ENCODE measurements around the gene TNS3.
A peak's percentile ranks its signal among the peaks of the same experiment; 100 is the strongest.
"Not testable (repeated sequence)": the region's sequence is repeated elsewhere in the genome, so short reads cannot be mapped to it uniquely, and the experiment has no call there.

The TNS3 gene

GRCh38 chr7:47581804-47582763 lies at the start of gene TNS3:
Gene TNS3, minus strand, starts transcription at chr7:47582111. Its CDS starts 142,475 bp downstream, at chr7:47439636.
- peak; percentile 30 for DNase-seq

DNA sequence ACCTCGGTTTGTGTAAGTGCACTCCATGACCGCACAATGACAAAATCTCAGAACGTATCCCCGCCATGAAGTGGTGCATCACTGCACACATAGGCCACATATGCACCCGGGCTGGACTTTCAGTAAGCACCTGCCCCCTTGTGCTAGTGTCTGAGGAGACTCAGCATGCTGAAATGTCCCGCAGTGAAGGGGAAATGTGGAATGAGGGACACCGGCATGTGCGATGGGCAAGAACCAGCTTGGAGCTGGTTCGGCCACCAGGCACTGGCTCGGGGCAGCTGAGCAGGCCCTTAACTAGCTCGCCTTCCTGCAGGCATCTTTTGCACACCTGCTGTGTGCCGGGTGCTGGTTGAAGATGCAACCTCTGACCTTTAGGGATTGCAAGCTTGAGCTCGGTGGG lies 49.8 kb upstream of the TNS3 start:
- DNase-seq = no peak

- no peak for DNase-seq
Observed at GRCh38 chr7:47627580-47628283, 45.8 kb upstream of the TNS3 start.

GRCh38 chr7:47625861-47626715 lies 44.2 kb upstream of the TNS3 start:
- no peak for DNase-seq

GRCh38 chr7:47624689-47625088 lies 42.8 kb upstream of the TNS3 start:
- DNase-seq = no peak

DNA sequence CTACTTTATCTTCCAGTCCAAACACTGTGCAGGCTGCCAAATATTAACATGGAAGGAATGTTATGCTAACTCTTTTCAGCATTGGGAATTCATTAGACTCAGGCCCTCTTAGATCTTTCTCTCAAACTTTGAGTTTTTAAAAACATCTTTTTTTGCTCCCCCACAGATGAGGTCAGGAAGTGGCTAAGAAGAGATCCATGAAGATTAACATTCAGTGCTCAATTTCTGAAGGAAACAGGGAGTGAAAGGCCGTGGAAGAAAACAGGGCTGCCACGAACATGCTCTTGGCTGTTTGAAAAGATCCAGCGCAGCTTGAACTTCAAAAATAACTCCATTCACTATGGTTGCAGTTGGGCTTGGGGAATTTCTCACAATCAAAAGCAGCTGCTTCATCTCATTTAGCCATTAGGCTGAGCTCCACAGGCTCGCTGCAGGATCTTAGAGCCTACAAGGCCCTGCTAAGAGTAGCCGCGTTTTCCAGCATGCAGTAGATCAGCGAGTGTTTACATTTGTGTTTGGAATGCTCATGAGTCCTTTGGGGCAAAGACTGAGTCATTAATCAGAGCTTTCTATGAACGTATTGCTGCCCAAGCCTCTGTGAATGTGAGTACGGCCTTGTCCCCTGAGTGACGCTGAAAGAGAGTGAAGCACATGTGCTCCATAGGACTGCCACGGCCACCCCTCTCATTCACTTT lies 41.2 kb upstream of the TNS3 start:
- DNase-seq = no peak

DNA sequence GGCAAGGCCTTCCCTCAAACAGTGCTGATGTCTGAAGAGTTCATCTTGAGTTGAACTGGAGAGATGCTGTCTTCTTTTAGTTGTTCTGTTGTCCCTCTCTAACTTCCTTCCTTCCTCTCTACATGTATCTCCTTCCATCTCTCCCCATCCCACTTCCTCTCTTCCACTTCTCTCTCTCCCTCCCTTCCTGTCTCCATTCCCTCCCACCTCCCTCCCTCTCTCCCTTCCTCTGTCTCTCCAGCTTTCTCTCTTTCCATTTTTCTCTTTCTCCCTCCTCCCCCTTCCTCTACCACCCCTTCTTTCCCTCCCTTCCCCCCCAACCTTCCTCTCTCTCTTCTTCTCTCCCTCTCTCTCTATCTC lies 40.7 kb upstream of the TNS3 start:
- no peak for DNase-seq

DNA sequence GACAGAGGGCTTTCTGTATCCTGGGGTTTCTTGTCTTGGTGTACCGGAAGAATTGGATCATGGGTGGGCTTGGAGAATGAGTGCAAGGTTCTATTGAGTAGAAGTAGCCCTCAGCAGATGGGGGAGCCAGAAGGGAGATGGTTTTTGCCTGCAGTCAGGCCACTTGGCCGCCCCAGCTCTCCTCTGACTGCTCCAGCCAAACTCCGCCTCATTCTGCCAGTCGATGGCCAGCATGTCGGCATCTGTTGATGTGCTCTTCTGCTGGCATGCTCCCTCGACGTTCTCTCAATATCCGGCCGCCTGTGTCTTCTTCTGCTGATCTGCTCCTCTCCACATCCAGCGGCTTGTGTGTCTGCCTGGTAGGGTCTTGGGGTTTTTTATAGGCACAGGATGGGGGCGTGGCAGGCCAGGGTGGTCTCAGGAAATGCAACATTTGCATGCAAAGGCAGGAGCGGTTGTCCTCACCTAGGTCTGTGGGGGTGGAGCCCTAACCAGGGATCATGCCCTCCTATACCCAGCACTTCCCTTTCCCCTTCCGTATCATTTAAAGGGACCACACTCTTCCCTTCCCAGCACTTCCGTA lies 40.2 kb upstream of the TNS3 start:
- DNase-seq = no peak

DNA sequence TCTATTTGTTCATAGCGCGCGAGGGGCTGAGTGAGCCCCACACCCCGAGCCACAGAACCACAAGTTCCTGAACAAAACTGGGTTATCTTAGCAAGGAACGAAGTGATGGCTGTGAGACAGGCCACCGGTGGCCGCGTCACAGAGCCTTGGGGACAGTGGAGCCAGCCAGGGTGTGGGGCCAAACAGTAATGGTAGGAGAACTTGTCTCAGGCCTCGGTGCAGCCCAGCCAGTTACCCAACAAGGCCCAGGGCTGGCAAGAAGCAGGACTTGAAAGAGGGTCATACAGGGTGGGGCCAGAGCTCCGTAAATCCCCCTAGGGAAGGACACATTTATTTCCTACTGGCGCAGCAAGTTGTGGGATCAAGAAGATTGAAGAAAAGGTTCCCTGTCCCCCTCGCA lies 39.4 kb upstream of the TNS3 start:
- no peak for DNase-seq

DNA sequence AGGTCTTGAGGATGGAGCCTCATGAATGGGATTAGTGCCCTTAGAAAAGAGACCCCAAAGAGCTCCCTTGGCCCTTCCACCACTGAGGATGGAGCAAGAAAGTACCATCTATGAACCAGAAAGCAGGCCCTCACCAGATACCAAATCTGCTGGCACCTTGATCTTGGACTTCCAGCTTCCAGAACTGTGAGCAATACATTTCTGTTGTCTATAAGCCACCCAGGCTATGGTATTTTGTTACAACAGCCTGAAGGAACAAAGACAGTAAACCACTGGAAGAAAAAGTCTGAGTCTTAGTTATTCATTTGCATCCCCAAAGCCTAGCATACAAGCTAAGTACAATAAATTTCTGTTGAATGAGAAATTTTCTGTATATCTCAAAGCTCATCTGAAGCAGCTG lies 37.9 kb upstream of the TNS3 start:
- no peak for DNase-seq

- no peak for DNase-seq
Observed at GRCh38 chr7:47617131-47617530, 35.2 kb upstream of the TNS3 start.

- no peak for DNase-seq
Observed at GRCh38 chr7:47614450-47614849, 32.5 kb upstream of the TNS3 start.

DNA sequence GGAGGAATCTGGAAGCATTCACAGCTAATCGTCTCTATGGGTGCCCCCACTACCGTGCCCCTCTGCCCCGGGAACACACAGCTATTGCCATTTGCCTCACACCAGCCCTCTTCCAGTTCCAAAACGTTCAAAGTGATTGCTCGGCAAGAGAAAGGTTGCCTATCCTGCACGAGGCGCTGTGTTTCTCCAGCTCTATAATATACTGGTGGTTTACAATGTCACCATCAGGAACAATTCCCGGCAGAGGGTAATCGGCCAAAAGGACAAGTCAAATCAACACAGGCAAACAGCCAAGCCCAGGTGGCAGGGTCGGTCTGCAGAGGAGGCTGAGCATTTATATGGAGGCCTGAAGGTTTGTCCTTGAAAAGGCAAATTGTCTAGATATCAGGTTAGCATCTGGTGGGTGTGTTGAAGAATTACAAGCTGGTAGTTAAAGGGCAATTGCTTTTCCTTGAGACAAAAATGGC lies 29.2 kb upstream of the TNS3 start:
- no peak for DNase-seq

DNA sequence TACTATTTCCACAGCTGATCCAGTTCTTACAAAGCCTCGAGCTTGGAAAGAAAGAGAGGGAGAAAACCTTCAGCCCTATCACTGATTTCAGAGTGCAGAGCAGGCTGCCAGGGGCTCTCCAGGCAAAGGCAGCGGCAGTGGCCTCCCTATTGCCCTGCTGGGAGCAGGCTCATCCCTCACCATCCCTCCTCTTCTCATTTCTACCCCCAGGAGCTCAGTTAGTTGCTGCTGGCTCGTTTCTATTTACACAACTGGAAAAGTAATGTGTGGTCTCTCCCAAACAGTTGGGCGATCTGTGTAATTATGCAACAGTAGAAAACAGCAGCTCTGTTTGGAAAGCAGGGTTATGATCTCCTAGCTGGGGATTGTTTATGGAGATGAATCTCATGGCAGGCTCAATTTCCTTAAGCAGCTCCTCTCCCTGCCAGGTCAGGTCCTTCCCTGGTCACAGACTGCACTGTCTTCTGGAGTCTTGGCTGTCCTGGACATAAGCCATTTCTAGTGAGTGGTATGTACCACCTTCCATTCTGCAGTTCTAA lies 28.7 kb upstream of the TNS3 start:
- DNase-seq = peak; percentile 39

DNA sequence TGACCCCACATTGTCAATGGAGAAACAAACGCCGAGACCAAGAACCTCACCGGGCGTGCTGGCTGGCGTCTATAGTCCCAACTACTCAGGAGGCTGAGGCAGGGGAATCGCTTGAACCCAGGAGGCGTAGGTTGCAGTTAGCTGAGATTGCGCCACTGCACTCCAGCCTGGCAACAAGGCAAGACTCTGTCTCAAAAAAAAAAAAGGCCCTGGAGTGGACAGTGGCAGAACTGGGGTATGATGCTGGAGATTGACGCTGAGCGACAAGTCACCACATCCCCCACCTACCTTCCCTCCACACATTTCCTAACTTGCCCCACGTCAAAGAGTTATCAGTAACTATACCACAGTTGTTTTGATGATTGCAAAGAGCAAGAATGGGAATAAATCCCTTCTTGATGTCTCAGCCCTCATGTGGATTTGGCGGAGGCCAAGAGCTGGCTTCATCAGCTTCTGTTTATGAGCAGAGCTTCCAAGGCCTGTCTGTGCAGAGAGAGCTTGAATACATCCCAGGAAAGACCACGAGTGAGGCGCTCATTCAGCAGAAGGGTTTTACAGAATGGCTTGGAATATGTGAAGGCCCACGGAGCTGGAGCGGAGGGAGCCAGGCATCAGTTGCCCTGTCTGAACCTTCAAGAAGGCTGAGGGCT lies 28.0 kb upstream of the TNS3 start:
- DNase-seq = no peak

- DNase-seq = not testable (repeated sequence)
Observed at GRCh38 chr7:47606593-47607046, 24.7 kb upstream of the TNS3 start.

DNA sequence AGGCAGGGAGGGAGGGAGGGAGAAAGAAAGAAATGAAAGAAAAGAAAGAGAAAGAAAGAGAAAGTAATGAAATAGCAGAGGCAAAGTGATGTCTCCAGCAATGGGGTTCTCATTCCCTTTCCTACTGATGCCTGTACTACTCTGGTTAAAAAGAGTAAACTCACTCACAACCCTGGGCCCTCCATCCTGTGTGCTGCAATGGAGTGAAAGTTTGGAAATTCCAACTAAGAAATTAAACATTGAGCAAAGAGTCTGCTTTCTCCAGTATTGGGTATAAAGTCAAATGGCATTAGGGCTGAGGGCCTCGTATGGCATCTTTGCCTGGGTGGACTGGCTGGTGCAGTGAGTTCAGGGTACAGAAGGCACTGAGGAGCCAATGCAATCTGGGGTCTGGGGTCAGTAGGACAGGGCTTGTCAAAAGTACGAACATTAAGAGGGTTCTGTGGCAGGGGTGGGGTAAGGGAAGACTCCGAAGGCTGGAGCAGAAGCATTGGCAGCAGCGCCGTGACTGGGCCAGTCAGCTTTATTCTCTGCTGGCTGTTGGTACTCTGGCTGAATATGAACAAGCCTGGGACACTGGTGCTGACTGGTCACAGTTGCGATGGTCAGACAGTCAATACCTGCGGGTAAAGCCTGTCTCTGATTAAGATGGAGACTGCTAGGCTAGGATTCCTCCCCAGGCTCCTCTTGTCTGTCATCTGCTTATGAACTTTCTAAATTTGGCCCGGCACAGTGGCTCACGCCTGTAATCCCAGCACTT lies 24.1 kb upstream of the TNS3 start:
- no peak for DNase-seq

DNA sequence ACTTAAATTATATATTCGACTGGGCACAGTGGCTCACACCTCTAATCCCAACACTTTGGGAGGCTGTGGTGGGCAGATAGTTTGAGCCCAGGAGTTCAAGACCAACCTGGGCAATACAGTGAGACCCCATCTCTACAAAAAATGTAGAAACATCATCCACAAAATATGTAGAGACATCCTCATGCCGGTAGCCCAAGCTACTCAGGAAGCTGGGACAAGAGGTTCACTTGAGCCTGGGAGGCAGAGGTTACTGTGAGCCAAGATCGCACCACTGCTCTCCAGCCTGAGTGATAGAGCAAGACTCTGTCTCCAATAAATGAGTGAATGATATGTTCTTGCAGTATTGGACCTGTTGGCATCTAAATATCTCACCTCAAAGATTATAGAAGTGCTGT lies 22.6 kb upstream of the TNS3 start:
- DNase-seq = no peak

- DNase-seq = not testable (repeated sequence)
Observed at GRCh38 chr7:47603514-47604255, 21.8 kb upstream of the TNS3 start.
